ENCODE measurements around the gene DTX2. TPM values are rescaled to one million over a fixed set of nuclear protein-coding genes. Genes with fewer than 3 reads are reported as not detected.
A peak's percentile ranks its signal among the peaks of the same experiment; 100 is the strongest.
"Not testable (repeated sequence)": the region's sequence is repeated elsewhere in the genome, so short reads cannot be mapped to it uniquely, and the experiment has no call there.

Gene DTX2
- total RNA-seq, 1 experiment from 2014 or later: 17.0 TPM

DNA sequence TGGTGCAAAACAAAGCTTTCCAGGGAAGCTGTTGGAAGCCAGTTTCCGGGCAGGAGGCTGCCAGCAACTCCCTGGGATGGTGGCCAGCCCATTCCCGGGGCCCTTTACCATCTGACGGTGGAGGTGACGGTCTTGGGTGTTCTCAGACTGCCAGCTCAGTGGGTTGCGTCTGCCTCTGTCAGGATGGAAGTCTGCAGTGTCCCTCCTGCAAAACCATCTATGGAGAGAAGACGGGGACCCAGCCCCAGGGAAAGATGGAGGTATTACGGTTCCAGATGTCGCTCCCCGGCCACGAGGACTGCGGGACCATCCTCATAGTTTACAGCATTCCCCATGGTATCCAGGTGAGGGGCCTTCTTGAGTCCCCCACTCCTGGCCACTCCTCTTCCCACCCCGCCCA lies 41.7 kb downstream of the DTX2 start:
- not testable (repeated sequence) for H2AFZ ChIP-seq (ENCODE audit: low read length); H3K9me3 ChIP-seq (ENCODE audit: low read length); H3K27ac ChIP-seq (ENCODE audit: low read length); H3K36me3 ChIP-seq (ENCODE audit: insufficient read depth, low read length); H3K27me3 ChIP-seq (ENCODE audit: low read length); H3K4me1 ChIP-seq (ENCODE audit: low read length); H3K79me2 ChIP-seq (ENCODE audit: low read length); H4K20me1 ChIP-seq (ENCODE audit: insufficient read depth, low read depth, low read length); H3K9ac ChIP-seq (ENCODE audit: low read length); H3K4me3 ChIP-seq (ENCODE audit: low read length); H3K9me2 ChIP-seq (replicated peaks; ENCODE audit: insufficient read depth, low read length); H3K4me2 ChIP-seq (ENCODE audit: low read depth, low read length, poor library complexity, severe bottlenecking)
- peak; percentile 4 for DNase-seq

DNA sequence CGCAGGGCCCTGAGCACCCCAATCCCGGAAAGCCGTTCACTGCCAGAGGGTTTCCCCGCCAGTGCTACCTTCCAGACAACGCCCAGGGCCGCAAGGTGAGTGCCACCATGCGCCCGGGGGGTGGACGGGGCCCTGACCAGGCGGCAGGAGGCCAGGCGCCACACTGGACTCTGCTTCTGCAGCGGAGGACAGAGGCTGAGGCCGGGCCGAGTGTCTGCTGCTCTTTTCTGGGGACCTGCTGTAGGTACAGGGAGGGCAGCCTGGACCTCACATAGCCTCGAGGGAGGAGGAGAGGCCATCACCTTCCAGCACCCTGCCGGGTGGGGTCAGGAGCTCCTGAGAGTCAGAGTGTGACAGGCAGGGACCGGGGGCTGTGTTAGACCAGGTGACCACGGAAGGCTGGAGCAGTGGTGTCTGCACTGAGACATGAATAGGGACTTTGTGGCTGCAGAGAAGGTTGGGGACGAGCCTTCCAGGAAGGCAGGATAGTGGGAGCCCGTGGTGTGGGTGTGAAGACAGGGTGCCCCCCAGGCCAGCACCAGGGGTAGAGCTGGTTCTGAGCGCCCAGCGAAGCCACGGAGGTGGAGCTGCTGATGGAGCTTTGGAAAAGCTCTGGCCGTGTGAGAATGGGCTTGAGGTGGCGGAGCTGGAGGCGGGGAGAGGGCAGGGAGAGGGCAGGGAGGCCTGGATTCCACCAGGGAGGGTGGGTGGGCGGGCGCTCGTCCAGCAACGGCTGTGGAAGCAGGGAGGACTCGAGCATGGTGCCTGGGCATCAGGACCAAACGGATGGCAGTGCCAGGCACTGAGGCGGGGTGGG lies 43.0 kb downstream of the DTX2 start:
- H3K36me3 ChIP-seq (ENCODE audit: insufficient read depth, low read length); H3K27me3 ChIP-seq (ENCODE audit: low read length); H3K27ac ChIP-seq (ENCODE audit: low read length); H4K20me1 ChIP-seq (ENCODE audit: insufficient read depth, low read depth, low read length); H3K4me3 ChIP-seq (ENCODE audit: low read length); H2AFZ ChIP-seq (ENCODE audit: low read length); H3K9me3 ChIP-seq (ENCODE audit: low read length); H3K9ac ChIP-seq (ENCODE audit: low read length); H3K9me2 ChIP-seq (replicated peaks; ENCODE audit: insufficient read depth, low read length); H3K4me1 ChIP-seq (ENCODE audit: low read length); H3K79me2 ChIP-seq (ENCODE audit: low read length); H3K4me2 ChIP-seq (ENCODE audit: low read depth, low read length, poor library complexity, severe bottlenecking): not testable (repeated sequence)
- DNase-seq: peak; percentile 7

DNA sequence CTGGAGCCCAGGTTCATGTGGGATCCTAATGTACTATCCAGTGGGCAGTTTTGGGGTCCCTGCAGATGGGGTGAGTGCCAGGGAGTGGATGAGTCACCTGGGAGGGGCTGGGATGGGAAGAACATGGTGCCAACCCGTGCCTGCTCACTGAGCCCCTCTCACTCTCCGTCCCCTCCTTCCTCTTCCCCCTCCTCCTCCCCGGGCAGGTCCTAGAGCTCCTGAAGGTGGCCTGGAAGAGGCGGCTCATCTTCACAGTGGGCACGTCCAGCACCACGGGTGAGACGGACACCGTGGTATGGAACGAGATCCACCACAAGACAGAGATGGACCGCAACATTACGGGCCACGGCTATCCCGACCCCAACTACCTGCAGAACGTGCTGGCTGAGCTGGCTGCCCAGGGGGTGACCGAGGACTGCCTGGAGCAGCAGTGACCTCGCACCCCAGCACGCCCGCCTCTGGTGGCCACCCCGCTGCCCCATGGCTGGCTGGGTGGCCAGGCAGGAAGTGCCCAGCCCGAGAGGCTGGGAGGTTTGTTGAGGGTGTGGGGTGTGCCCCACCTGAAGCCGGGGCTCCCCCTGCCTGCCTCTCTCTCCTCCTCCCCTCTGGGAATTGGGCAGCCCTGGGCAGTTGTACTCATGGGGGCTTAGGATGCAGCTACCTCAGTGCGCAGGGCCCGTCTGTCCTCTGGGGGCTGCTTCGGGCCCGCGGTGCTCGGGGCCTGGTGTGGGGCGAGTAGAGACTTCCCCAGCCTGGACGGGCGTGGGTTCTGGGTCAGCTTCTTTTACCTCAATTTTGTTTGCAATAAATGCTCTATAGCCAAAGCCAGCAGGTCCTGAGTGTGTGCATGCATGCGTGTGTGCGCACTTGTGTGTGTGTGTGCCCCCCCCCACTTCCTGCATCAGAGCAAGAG lies 43.9 kb downstream of the DTX2 start:
- H3K79me2 ChIP-seq (ENCODE audit: low read length): no peaks in the 10 kb centered on the region
- H3K9ac ChIP-seq (ENCODE audit: low read length): no peak overlapping the region
- H3K27me3 ChIP-seq (ENCODE audit: low read length): no peaks in the 10 kb centered on the region
- DNase-seq: peak; percentile 36
- H3K9me3 ChIP-seq (ENCODE audit: low read length): no peaks in the 10 kb centered on the region
- no peaks in the 10 kb centered on the region for H3K36me3 ChIP-seq (ENCODE audit: insufficient read depth, low read length)
- H3K27ac ChIP-seq (ENCODE audit: low read length): no peak overlapping the region
- no peak overlapping the region for H2AFZ ChIP-seq (ENCODE audit: low read length)
- H3K4me1 ChIP-seq (ENCODE audit: low read length): no peaks in the 10 kb centered on the region
- no peaks in the 10 kb centered on the region for H4K20me1 ChIP-seq (ENCODE audit: insufficient read depth, low read depth, low read length)
- no peak overlapping the region for H3K4me2 ChIP-seq (ENCODE audit: low read depth, low read length, poor library complexity, severe bottlenecking)
- no peaks in the 10 kb centered on the region for H3K9me2 ChIP-seq (replicated peaks; ENCODE audit: insufficient read depth, low read length)
- H3K4me3 ChIP-seq (ENCODE audit: low read length): no peak overlapping the region

DNA sequence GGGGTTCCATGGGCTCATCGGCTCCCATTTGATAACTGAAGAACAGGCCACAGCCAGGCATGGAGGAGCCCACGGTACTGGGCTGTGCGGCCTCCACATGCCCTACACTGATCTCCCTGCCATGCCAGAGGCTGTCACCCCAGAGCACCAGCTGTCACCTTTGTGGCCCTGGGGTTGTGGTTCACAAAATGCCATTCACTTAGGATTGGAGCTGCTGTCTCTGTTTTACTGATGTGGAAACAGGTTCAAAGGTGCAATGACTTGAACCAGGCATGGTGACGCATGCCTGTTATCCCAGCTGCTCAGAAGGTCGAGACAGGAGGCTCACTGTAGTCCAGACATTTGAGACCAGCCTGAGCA lies 44.6 kb downstream of the DTX2 start:
- no peaks in the 10 kb centered on the region for H3K36me3 ChIP-seq (ENCODE audit: insufficient read depth, low read length)
- no peaks in the 10 kb centered on the region for H3K9me2 ChIP-seq (replicated peaks; ENCODE audit: insufficient read depth, low read length)
- no peaks in the 10 kb centered on the region for H3K4me1 ChIP-seq (ENCODE audit: low read length)
- no peak overlapping the region for H2AFZ ChIP-seq (ENCODE audit: low read length)
- H3K9ac ChIP-seq (ENCODE audit: low read length): no peak overlapping the region
- no peak overlapping the region for H3K4me3 ChIP-seq (ENCODE audit: low read length)
- H3K4me2 ChIP-seq (ENCODE audit: low read depth, low read length, poor library complexity, severe bottlenecking): no peak overlapping the region
- no peaks in the 10 kb centered on the region for H4K20me1 ChIP-seq (ENCODE audit: insufficient read depth, low read depth, low read length)
- H3K27ac ChIP-seq (ENCODE audit: low read length): no peak overlapping the region
- peak; percentile 41 for DNase-seq
- no peaks in the 10 kb centered on the region for H3K27me3 ChIP-seq (ENCODE audit: low read length)
- H3K9me3 ChIP-seq (ENCODE audit: low read length): no peaks in the 10 kb centered on the region
- H3K79me2 ChIP-seq (ENCODE audit: low read length): no peaks in the 10 kb centered on the region

DNA sequence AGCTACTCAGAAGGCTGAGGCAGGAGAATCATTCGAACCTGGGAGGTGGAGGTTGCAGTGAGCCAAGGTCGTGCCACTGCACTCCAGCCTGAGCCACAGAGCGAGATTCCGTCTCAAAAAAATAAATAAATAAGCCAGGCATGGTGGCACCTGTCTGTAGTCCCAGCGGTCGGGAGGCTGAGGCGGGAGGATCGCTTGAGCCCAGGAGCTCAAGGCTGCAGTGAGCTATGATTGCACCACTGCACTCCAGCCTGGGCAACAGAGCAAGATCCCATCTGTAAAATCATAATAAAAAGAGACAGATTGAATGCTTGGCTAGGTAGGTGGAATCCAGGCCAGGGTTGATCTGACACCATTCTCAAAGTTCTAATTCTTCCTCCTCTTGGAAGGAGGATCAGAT lies 45.1 kb downstream of the DTX2 start:
- not testable (repeated sequence) for H3K27ac ChIP-seq (ENCODE audit: low read length); H3K4me2 ChIP-seq (ENCODE audit: low read depth, low read length, poor library complexity, severe bottlenecking); H3K9ac ChIP-seq (ENCODE audit: low read length); H3K36me3 ChIP-seq (ENCODE audit: insufficient read depth, low read length); H2AFZ ChIP-seq (ENCODE audit: low read length); H3K27me3 ChIP-seq (ENCODE audit: low read length); H3K9me3 ChIP-seq (ENCODE audit: low read length); H3K4me1 ChIP-seq (ENCODE audit: low read length); H4K20me1 ChIP-seq (ENCODE audit: insufficient read depth, low read depth, low read length); H3K79me2 ChIP-seq (ENCODE audit: low read length); H3K9me2 ChIP-seq (replicated peaks; ENCODE audit: insufficient read depth, low read length); H3K4me3 ChIP-seq (ENCODE audit: low read length)
- peak; percentile 4 for DNase-seq

DNA sequence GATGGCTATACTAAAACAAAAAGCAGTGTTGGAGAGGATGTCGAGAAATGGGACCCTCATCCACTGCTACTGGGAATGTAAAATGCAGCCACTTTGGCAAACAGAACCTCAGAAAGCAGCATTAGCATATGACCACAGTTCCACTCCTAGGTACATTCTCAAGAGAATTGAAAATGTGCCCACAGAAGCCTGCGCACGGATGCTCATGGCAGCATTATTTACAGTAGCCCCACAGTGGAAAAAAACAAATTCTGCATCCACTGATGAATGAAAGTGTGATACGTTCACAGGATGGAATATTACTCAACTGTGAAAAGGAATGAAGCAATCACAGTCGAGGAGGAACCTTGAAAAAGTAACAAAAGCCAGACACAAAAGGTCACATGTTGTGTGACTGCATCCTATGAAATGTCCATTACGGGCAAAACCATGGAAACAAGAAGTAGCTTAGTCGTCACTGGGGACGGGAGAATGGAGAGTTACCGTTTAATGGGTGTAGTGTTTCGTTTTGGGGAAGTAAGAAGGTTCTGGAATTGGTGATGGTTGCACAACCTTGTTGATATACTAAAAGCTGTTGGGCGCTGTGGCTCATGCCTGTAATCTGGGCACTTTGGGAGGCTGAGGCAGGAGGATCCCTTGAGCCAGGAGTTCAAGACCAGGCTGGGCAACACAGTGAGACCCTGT lies 46.4 kb downstream of the DTX2 start:
- Histone ChIP-seq H3K9ac (ENCODE audit: low read length) (no peak overlapping the region), H3K4me3 (ENCODE audit: low read length) (no peak overlapping the region), H3K4me2 (ENCODE audit: low read depth, low read length, poor library complexity, severe bottlenecking) (no peak overlapping the region), H3K79me2 (ENCODE audit: low read length) (no peaks in the 10 kb centered on the region), H2AFZ (ENCODE audit: low read length) (no peak overlapping the region), H3K9me3 (ENCODE audit: low read length) (no peaks in the 10 kb centered on the region), H3K27ac (ENCODE audit: low read length) (no peak overlapping the region), H3K9me2 (replicated peaks; ENCODE audit: insufficient read depth, low read length) (no peaks in the 10 kb centered on the region), H3K36me3 (ENCODE audit: insufficient read depth, low read length) (no peaks in the 10 kb centered on the region), H3K4me1 (ENCODE audit: low read length) (no peaks in the 10 kb centered on the region), H3K27me3 (ENCODE audit: low read length) (no peaks in the 10 kb centered on the region), H4K20me1 (ENCODE audit: insufficient read depth, low read depth, low read length) (no peaks in the 10 kb centered on the region)
- DNase-seq: peak; percentile 41

DNA sequence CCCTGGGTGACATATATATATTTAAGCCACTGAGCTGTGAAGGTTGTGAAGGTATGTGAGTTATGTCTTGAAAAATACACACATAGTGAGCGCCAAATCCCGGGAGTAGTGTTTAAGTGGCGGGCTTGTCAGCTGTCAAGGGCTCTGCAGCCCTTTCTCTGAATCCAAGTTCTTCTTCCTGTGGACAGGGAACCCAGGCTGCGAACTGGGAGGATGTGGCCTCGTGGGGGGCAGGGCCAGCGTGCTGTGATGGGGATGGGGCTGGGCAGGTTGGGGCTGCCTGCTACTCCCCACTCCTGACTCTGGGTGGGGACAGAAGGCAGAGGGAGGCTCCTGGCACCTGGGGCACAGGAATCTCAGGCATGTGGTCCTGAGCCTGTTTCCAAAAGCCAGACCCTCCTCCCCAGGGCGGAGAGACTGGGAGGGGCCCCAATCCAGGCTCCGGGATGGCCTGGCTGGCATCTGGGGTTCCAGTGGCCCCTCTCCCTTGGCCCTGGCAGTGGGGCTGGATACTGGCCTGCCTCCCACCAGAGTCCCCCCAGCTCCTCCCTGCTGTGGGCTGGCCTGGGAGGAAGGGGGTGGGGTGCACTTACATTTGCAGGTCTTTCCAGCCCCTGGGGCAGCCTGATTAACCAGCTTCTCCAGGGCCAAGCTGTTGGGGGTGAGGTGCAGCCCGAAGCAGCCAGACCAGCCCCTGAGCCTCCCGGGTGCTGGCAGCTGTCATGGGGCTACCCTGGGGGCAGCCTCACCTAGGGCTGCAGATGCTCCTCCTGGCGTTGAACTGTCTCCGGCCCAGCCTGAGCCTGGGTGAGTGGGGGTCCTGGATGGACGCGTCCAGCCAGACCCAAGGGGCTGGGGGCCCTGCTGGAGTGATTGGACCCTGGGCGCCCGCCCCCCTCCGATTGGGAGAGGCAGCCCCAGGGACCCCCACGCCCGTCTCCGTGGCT lies 48.7 kb downstream of the DTX2 start, which contains the start of gene UPK3B:
Gene UPK3B (plus strand): TSS at position 622 of the 947 bp plus-strand sequence. CDS start 101 bp downstream, at position 723.
- H3K79me2 ChIP-seq (ENCODE audit: low read length): no peaks in the 10 kb centered on the region
- H4K20me1 ChIP-seq (ENCODE audit: insufficient read depth, low read depth, low read length): no peaks in the 10 kb centered on the region
- H3K4me1 ChIP-seq (ENCODE audit: low read length): no peaks in the 10 kb centered on the region
- no peak within 1 kb of the TSS for H3K4me3 ChIP-seq (ENCODE audit: low read length)
- H3K36me3 ChIP-seq (ENCODE audit: insufficient read depth, low read length): no peaks in the 10 kb centered on the region
- H3K27me3 ChIP-seq (ENCODE audit: low read length): no peaks in the 10 kb centered on the region
- H2AFZ ChIP-seq (ENCODE audit: low read length): no peak within 1 kb of the TSS
- peak; percentile 46 for DNase-seq
- H3K9me2 ChIP-seq (replicated peaks; ENCODE audit: insufficient read depth, low read length): no peaks in the 10 kb centered on the region
- no peak within 1 kb of the TSS for H3K4me2 ChIP-seq (ENCODE audit: low read depth, low read length, poor library complexity, severe bottlenecking)
- H3K9ac ChIP-seq (ENCODE audit: low read length): no peak within 1 kb of the TSS
- H3K27ac ChIP-seq (ENCODE audit: low read length): no peak within 1 kb of the TSS
- H3K9me3 ChIP-seq (ENCODE audit: low read length): no peaks in the 10 kb centered on the region

All from Karpas-422 (cell line).